Glutamatergic neuron (in vitro differentiated cells): Measurements from ENCODE around the gene MEF2D. TPM values are rescaled to one million over a fixed set of nuclear protein-coding genes. Genes with fewer than 3 reads are reported as not detected.

Experiments used
- DNase-seq: peaks from one replicate; pipeline ENCODE4 v3.0.0; 2022
- H3K27ac Mint-ChIP-seq: one replicate; pipeline ENCODE4 v1.8.0; 2020; ENCODE audit warnings: mild to moderate bottlenecking, mixed read lengths, inconsistent platforms; ENCODE audit not compliant: unreplicated experiment
- H3K27me3 Mint-ChIP-seq: one replicate; pipeline ENCODE4 v1.8.0; 2020; ENCODE audit warnings: mild to moderate bottlenecking, moderate library complexity, mixed read lengths, inconsistent platforms; ENCODE audit not compliant: unreplicated experiment
- H3K36me3 Mint-ChIP-seq: one replicate; pipeline ENCODE4 v1.8.0; 2020; ENCODE audit warnings: mild to moderate bottlenecking, mixed read lengths, inconsistent platforms; ENCODE audit not compliant: unreplicated experiment
- H3K4me1 Mint-ChIP-seq: one replicate; pipeline ENCODE4 v1.8.0; 2020; ENCODE audit warnings: mild to moderate bottlenecking, low read depth, mixed read lengths, inconsistent platforms; ENCODE audit not compliant: unreplicated experiment
- H3K4me3 Mint-ChIP-seq: one replicate; pipeline ENCODE4 v1.8.0; 2020; ENCODE audit warnings: mild to moderate bottlenecking, mixed read lengths, inconsistent platforms; ENCODE audit not compliant: unreplicated experiment
- H3K9me3 Mint-ChIP-seq: one replicate; pipeline ENCODE4 v1.8.0; 2020; ENCODE audit warnings: mild to moderate bottlenecking, moderate library complexity, mixed read lengths, inconsistent platforms; ENCODE audit not compliant: unreplicated experiment
- total RNA-seq: library from RNA; stranded (reverse); fragmentation: NEBNext Ultra II Directional; extraction: Animal tissue kit (Norgen Biotek cat#: 25700); gene quantifications from one replicate; pipeline ENCODE4 v1.2.1, GENCODE V29; 2021; ENCODE audit not compliant: unreplicated experiment
- TF ChIP-seq, protein P1 (sequence below): fragments of 200-600 bp; sonication (generic); IDR thresholded peaks from one replicate; pipeline ENCODE4 v1.5.0; 2021; ENCODE audit not compliant: partially characterized antibody, unreplicated experiment

The MEF2D gene
- total RNA-seq, 1 donor from 2014 or later = 50.0 TPM

DNA sequence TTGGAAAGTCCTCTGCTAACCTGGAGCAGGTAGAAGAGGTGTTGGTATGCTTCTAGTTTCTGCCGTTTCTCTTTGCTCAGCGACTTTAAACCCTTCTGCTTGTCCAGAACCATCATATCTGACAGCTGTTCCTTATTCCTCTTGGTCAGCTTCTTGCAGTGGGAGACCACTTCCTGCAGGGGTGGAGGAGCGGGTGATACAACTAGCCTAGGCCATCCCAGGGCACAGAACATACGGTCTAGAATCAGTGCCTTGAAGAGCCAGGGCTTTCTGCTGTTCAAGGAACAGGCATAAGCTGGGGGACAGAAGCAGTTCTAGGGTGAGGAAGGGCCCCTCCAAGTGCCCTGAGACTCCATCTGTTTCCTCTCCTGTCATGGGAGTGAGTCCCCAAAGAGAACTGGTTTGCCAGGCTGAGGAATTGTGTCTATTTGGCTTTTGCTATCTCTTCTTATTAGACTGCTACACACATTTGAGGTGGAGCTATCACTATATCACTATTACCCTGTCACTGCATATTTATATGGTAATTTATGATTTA is 39.3 kb upstream of the MEF2D start:
- H3K4me3 Mint-ChIP-seq = no peak overlapping the region
- no peak for DNase-seq
- TF ChIP-seq, protein P1, sequence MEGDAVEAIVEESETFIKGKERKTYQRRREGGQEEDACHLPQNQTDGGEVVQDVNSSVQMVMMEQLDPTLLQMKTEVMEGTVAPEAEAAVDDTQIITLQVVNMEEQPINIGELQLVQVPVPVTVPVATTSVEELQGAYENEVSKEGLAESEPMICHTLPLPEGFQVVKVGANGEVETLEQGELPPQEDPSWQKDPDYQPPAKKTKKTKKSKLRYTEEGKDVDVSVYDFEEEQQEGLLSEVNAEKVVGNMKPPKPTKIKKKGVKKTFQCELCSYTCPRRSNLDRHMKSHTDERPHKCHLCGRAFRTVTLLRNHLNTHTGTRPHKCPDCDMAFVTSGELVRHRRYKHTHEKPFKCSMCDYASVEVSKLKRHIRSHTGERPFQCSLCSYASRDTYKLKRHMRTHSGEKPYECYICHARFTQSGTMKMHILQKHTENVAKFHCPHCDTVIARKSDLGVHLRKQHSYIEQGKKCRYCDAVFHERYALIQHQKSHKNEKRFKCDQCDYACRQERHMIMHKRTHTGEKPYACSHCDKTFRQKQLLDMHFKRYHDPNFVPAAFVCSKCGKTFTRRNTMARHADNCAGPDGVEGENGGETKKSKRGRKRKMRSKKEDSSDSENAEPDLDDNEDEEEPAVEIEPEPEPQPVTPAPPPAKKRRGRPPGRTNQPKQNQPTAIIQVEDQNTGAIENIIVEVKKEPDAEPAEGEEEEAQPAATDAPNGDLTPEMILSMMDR = no peak
- H3K27ac Mint-ChIP-seq = no peak overlapping the region
- peaks cover 3% of the 10 kb centered on the region for H3K27me3 Mint-ChIP-seq
- peaks cover 3% of the 10 kb centered on the region for H3K9me3 Mint-ChIP-seq
- no peaks in the 10 kb centered on the region for H3K36me3 Mint-ChIP-seq
- no peaks in the 10 kb centered on the region for H3K4me1 Mint-ChIP-seq

DNA sequence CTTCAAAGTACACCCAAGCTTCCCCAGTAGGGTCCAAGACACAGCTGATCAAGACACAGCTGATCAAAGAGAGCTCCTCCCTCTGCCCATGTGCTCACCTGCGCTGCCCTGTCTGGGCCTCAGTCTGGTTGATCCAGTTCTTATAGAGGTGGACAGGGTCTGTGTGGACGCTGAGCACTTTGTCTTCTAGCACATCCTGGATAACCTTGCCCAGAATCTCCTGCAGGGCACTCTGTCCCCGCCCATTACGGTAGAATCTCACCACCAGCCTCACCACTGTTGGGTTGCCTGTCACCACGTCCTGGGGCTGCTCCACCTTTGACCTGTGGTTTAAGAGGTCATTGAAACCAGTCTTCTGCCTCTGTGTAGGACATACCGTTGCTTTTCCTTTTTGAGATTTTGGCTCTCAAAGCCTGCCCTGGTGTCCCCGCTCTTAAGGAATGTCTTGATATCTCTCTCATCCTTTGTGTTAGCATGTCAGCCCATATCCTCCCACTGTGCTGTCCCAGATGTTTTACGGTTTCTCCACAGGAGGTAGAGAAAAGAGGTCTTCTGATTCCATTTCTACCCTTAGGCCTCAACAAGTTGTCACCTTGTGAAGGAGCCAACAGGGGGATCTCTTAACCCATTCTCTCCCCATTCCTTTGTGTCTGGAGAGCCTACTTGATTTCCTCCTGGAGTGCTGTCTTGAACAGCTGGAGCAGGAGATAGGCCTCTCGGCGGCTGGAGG is 38.3 kb upstream of the MEF2D start:
- no peak overlapping the region for H3K27ac Mint-ChIP-seq
- no peak overlapping the region for H3K4me3 Mint-ChIP-seq
- no peak for DNase-seq
- TF ChIP-seq, protein P1 = no peak
- H3K9me3 Mint-ChIP-seq = peaks cover 3% of the 10 kb centered on the region
- no peaks in the 10 kb centered on the region for H3K36me3 Mint-ChIP-seq
- H3K4me1 Mint-ChIP-seq = no peaks in the 10 kb centered on the region
- H3K27me3 Mint-ChIP-seq = peaks cover 3% of the 10 kb centered on the region

DNA sequence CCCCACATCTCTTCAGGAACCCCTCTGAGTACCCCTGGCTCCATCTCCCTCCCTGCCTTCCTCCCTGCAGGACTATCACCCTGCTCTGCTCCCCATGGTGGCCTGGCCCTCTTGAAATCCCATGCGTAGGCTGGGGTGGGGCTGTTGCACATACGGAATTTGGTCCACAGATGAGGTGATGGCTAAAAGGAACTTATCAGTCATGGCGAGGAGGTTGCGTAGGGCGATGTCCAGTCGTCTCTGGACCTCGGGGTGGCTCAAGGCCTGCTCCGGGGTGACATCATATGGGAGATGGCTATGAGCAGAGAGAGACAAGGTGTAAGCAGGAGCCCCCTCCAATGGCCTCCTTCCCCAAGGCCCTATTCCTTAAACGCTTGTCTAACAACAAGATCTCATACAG is 36.5 kb upstream of the MEF2D start:
- no peak overlapping the region for H3K4me3 Mint-ChIP-seq
- no peaks in the 10 kb centered on the region for H3K4me1 Mint-ChIP-seq
- H3K9me3 Mint-ChIP-seq = no peaks in the 10 kb centered on the region
- H3K27me3 Mint-ChIP-seq = peaks cover 5% of the 10 kb centered on the region
- no peaks in the 10 kb centered on the region for H3K36me3 Mint-ChIP-seq
- DNase-seq = no peak
- no peak overlapping the region for H3K27ac Mint-ChIP-seq
- TF ChIP-seq, protein P1 = no peak

DNA sequence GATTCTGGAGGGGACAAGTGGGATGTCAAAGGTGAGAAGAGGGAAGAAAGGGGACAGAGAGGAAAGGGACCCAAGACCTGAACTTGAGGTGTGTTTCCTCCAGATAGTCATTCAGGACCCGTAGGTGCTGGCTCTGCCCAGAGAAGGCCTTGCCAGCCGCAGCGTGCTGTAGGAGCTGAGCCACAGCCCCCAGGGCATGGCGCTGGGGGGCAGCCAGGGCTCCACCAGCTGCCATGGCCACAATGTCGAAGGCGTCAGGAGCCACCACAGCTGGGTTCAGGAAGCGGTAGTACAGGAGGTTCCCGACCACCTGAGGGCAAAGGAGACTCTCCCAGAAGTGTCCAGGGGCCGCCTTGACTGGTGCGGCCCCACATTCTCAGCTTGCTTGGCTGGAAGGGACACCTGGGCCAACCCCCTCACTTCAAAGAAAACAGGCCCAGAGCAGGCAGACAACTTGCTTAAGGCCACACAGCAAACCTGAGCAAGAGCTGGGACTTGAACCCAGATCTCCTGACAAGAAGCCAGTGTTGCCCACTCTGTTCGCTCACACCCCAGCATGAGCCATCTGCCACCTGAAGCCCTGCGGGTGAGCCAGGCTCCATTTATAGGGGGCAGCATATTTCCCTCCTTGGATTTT is 34.0 kb upstream of the MEF2D start:
- TF ChIP-seq, protein P1 = no peak
- H3K9me3 Mint-ChIP-seq = no peaks in the 10 kb centered on the region
- no peak overlapping the region for H3K4me3 Mint-ChIP-seq
- H3K4me1 Mint-ChIP-seq = no peaks in the 10 kb centered on the region
- no peak overlapping the region for H3K27ac Mint-ChIP-seq
- peaks cover 7% of the 10 kb centered on the region for H3K27me3 Mint-ChIP-seq
- H3K36me3 Mint-ChIP-seq = no peaks in the 10 kb centered on the region
- DNase-seq = no peak

DNA sequence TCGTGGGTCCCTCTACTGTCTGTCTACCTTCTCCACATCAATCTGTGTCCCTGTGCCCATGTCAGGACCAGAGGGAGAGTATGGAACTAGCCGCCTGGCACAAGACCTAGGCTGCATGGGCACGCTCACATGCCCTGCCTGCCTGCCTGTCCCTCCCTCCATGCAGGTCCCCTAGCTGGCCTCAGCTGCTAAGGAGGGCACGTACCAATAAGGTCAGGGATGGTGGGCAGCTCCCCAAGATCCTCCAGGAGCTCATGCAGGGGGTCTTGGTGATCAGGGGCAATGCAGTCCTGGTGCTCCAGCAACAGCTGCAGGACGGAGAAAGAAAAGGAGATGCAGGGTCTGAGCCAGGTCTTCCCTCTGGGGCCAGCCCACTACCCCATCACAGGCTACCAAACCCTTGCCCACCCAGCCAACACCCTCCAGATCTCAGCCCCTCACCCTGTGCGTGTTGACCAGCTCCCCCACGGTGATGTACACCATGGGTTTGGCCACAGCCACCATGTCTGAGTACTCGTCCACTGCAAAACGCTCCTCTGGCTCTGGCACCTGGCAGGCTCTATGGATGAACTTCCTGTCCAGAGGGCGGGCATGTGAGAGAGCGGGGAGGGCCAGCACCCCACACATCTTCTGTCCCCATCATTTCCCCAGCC is 33.1 kb upstream of the MEF2D start:
- Mint-ChIP-seq H3K27ac (no peak overlapping the region), H3K4me1 (peaks cover 1% of the 10 kb centered on the region), H3K9me3 (peaks cover 3% of the 10 kb centered on the region), H3K36me3 (no peaks in the 10 kb centered on the region), H3K27me3 (peaks cover 7% of the 10 kb centered on the region), H3K4me3 (no peak overlapping the region)
- TF ChIP-seq, protein P1 = no peak
- DNase-seq = no peak
